Hematopoietic multipotent progenitor cell treated with erythropoietin and hydrocortisone succinate and interleukin-3 and kit ligand, for 17 days (in vitro differentiated cells): ENCODE data around the gene PARD6B.
"Not testable (repeated sequence)": the region's sequence is repeated elsewhere in the genome, so short reads cannot be mapped to it uniquely, and the experiment has no call there.

Experiments
- DNase-seq: peaks from one replicate; pipeline ENCODE4 v3.0.0-alpha.2; 2015; ENCODE audit warnings: low spot score

Gene PARD6B

GRCh38 chr20:50703651-50704438 lies 27.5 kb upstream of the PARD6B start:
- peak; percentile 61 for DNase-seq

- DNase-seq, result no peak
These were observed 26.9 kb upstream of the PARD6B start for GRCh38 chr20:50704514-50704913.

GRCh38 chr20:50704971-50705370 lies 26.4 kb upstream of the PARD6B start:
- DNase-seq, result no peak

- DNase-seq, result no peak
These were observed 22.3 kb upstream of the PARD6B start for GRCh38 chr20:50708845-50709635.

GRCh38 chr20:50709636-50709973 lies 21.8 kb upstream of the PARD6B start:
- no peak for DNase-seq

GRCh38 chr20:50710492-50711063 lies 20.8 kb upstream of the PARD6B start:
- DNase-seq, result no peak

GRCh38 chr20:50711113-50711825 lies 20.1 kb upstream of the PARD6B start:
- no peak for DNase-seq

GRCh38 chr20:50712771-50713656 lies 18.4 kb upstream of the PARD6B start:
- no peak for DNase-seq

- peak; percentile 54 for DNase-seq
These were observed 17.7 kb upstream of the PARD6B start for GRCh38 chr20:50713657-50714101.

GRCh38 chr20:50714426-50714825 lies 17.0 kb upstream of the PARD6B start:
- DNase-seq, result not testable (repeated sequence)

GRCh38 chr20:50715694-50716093 lies 15.7 kb upstream of the PARD6B start:
- DNase-seq, result no peak

GRCh38 chr20:50716518-50716917 lies 14.9 kb upstream of the PARD6B start:
- DNase-seq, result no peak

GRCh38 chr20:50717312-50717711 lies 14.1 kb upstream of the PARD6B start:
- DNase-seq, result no peak

- DNase-seq, result peak; percentile 21
These were observed 13.2 kb upstream of the PARD6B start for GRCh38 chr20:50717974-50718761.

GRCh38 chr20:50719328-50719727 lies 12.1 kb upstream of the PARD6B start:
- no peak for DNase-seq

- DNase-seq, result no peak
These were observed 11.4 kb upstream of the PARD6B start for GRCh38 chr20:50720026-50720425.

GRCh38 chr20:50720582-50720981 lies 10.8 kb upstream of the PARD6B start:
- DNase-seq, result no peak

GRCh38 chr20:50721881-50722281 lies 9.5 kb upstream of the PARD6B start:
- DNase-seq, result no peak

- no peak for DNase-seq
These were observed 8.8 kb upstream of the PARD6B start for GRCh38 chr20:50722424-50723155.

GRCh38 chr20:50723672-50724071 lies 7.7 kb upstream of the PARD6B start:
- no peak for DNase-seq
